ENCODE data around the gene MYO1H.

MYO1H gene

GRCh38 chr12:109357032-109357431, 9.3 kb downstream of the MYO1H start:
- TF ChIP-seq FOXP2 (optimal IDR thresholded peaks at IDR 0.05; ENCODE audit: borderline replicate concordance, extremely low read depth, extremely low read length, insufficient read depth) (no peak), POLR2AphosphoS5 (IDR thresholded peaks at IDR 0.05; ENCODE audit: low read depth, low read length) (no peak), REST (IDR thresholded peaks at IDR 0.05; ENCODE audit: insufficient read depth in 1 of 2, low read depth in 2 of 2, low read length in 2 of 2) (no peak), TAF1 (IDR thresholded peaks at IDR 0.05; ENCODE audit: borderline replicate concordance, insufficient read depth, low read length) (no peak), SIN3A (IDR thresholded peaks at IDR 0.05; ENCODE audit: borderline replicate concordance, insufficient read depth, low read length) (no peak)

- TF ChIP-seq POLR2AphosphoS5 (IDR thresholded peaks at IDR 0.05; ENCODE audit: low read depth, low read length) (no peak), REST (IDR thresholded peaks at IDR 0.05; ENCODE audit: insufficient read depth in 1 of 2, low read depth in 2 of 2, low read length in 2 of 2) (no peak), SIN3A (IDR thresholded peaks at IDR 0.05; ENCODE audit: borderline replicate concordance, insufficient read depth, low read length) (no peak), FOXP2 (optimal IDR thresholded peaks at IDR 0.05; ENCODE audit: borderline replicate concordance, extremely low read depth, extremely low read length, insufficient read depth) (no peak), TAF1 (IDR thresholded peaks at IDR 0.05; ENCODE audit: borderline replicate concordance, insufficient read depth, low read length) (no peak)
Observed at GRCh38 chr12:109358154-109358869, 10.6 kb downstream of the MYO1H start.

GRCh38 chr12:109359131-109359690, 11.5 kb downstream of the MYO1H start:
- TF ChIP-seq FOXP2 (optimal IDR thresholded peaks at IDR 0.05; ENCODE audit: borderline replicate concordance, extremely low read depth, extremely low read length, insufficient read depth) (no peak), REST (IDR thresholded peaks at IDR 0.05; ENCODE audit: insufficient read depth in 1 of 2, low read depth in 2 of 2, low read length in 2 of 2) (no peak), TAF1 (IDR thresholded peaks at IDR 0.05; ENCODE audit: borderline replicate concordance, insufficient read depth, low read length) (no peak), SIN3A (IDR thresholded peaks at IDR 0.05; ENCODE audit: borderline replicate concordance, insufficient read depth, low read length) (no peak), POLR2AphosphoS5 (IDR thresholded peaks at IDR 0.05; ENCODE audit: low read depth, low read length) (no peak)

GRCh38 chr12:109369831-109370230, 22.1 kb downstream of the MYO1H start:
- TF ChIP-seq TAF1 (IDR thresholded peaks at IDR 0.05; ENCODE audit: borderline replicate concordance, insufficient read depth, low read length) (no peak), SIN3A (IDR thresholded peaks at IDR 0.05; ENCODE audit: borderline replicate concordance, insufficient read depth, low read length) (no peak), POLR2AphosphoS5 (IDR thresholded peaks at IDR 0.05; ENCODE audit: low read depth, low read length) (no peak), FOXP2 (optimal IDR thresholded peaks at IDR 0.05; ENCODE audit: borderline replicate concordance, extremely low read depth, extremely low read length, insufficient read depth) (no peak), REST (IDR thresholded peaks at IDR 0.05; ENCODE audit: insufficient read depth in 1 of 2, low read depth in 2 of 2, low read length in 2 of 2) (no peak)

All from PFSK-1 (cell line).